WI38 (cell line): Measurements from ENCODE around the gene GRAMD2A.
A peak's percentile ranks its signal among the peaks of the same experiment; 100 is the strongest.

ENCODE experiments used
- H3K4me3 ChIP-seq: 2 replicates; pipeline ENCODE4 v1.5.1; 2011; ENCODE audit warnings: low read depth, mild to moderate bottlenecking, control low read depth, low read length
- TF ChIP-seq, protein P1 (sequence below): IDR thresholded peaks from 2 replicates; pipeline ENCODE4 v1.5.1; 2012; ENCODE audit warnings: low read depth, mild to moderate bottlenecking, control low read depth, low read length

The GRAMD2A gene

DNA sequence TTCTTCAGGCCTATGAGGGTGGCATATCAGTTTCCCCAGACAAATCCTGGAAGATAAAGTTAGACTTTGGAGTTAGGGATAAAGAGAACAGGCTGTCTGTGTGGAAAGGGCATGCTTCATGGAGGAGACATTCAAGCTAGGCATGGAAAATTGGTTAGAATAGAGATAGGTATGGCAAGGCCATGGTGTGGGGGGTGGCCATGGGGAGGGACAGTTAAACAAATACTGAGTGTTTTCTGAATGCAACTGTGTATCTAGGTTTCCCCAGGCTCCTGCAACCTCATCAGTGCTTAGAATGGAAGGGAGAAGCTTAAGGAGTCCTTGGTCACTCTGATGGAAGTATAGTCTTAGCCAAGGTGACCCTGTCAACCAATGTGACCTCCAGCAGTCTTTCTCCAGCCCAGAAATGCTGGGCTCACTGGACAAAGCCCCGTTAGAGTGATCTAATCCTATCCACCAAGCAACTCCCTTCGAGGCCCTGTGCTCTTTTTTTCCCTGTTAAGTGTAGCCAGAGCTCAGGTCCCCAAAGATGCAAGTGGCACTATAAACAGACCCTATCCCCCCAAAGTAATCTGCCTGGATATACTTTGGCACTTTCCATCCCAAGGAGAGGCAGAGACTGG lies 38.9 kb upstream of the GRAMD2A start:
- peak overlapping the region; percentile 64 for H3K4me3 ChIP-seq
- TF ChIP-seq, protein P1, sequence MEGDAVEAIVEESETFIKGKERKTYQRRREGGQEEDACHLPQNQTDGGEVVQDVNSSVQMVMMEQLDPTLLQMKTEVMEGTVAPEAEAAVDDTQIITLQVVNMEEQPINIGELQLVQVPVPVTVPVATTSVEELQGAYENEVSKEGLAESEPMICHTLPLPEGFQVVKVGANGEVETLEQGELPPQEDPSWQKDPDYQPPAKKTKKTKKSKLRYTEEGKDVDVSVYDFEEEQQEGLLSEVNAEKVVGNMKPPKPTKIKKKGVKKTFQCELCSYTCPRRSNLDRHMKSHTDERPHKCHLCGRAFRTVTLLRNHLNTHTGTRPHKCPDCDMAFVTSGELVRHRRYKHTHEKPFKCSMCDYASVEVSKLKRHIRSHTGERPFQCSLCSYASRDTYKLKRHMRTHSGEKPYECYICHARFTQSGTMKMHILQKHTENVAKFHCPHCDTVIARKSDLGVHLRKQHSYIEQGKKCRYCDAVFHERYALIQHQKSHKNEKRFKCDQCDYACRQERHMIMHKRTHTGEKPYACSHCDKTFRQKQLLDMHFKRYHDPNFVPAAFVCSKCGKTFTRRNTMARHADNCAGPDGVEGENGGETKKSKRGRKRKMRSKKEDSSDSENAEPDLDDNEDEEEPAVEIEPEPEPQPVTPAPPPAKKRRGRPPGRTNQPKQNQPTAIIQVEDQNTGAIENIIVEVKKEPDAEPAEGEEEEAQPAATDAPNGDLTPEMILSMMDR: no peak

DNA sequence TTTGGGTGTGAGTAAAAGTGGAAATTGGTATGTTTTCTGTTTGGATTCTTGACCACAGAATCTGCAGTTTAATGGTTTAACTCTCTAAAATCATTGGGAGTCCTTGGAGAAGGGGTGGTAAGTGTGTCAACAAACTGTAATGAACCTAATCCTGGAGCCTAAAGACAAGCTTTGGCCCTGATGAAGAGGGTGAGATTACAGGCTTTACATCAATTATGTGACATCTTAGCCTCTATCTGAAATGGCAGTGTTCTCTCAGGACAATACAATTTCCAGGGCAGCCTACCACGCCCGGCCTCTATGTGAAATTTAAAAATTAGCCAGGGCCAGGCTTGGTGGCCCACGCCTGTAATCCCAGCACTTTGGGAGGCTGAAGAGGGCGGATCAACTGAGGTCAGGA lies 37.7 kb upstream of the GRAMD2A start:
- H3K4me3 ChIP-seq: no peak overlapping the region
- TF ChIP-seq, protein P1: no peak

DNA sequence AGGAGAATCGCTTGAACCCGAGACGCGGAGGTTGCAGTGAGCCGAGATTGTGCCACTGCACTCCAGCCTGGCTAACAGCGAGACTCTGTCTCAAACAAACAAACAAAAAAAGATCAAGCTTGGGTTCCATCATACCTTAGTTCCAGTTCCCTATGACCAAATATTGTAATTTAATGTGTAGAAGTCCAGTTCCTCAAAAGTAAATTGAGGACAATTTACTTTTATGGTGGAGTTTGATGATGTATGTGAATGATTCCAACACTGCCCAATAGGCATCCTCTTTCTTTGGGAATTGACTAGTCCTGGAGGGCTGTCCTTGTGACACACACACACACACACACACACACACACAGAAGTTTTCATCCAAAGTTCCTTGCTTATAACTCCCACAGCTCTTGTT lies 36.2 kb upstream of the GRAMD2A start:
- TF ChIP-seq, protein P1: no peak
- H3K4me3 ChIP-seq: no peak overlapping the region

DNA sequence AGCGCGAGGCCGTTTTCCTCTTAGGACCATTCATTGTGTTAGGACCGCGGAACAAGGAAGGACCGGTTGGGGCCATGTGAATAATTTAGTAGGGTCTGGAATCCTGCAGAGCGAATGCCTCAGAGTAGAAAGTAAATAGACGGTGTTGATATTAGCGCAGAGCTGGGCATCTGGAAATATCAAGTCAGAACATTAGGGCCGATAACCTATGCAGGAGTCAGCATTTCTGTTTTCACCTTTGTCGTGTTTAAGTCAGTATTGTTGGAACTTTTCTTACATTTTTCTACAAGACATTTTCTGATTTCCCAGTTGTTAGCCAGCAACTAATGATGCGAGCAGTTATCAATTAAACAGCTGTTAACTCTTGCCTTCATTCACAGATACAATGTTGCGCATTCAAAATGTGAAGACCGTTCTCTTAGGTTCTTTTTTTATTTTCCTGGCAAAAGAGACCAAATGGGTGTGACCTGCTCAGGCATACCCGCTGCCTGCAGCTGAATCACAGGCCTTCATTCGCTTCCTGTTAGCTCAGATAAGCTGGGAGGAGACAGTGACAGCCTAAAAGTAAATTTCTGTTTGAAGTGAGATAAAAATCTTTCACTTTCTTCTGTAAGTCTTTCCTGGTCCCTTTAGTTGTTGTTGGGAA lies 34.4 kb upstream of the GRAMD2A start:
- H3K4me3 ChIP-seq: peak overlapping the region; percentile 95
- TF ChIP-seq, protein P1: no peak

DNA sequence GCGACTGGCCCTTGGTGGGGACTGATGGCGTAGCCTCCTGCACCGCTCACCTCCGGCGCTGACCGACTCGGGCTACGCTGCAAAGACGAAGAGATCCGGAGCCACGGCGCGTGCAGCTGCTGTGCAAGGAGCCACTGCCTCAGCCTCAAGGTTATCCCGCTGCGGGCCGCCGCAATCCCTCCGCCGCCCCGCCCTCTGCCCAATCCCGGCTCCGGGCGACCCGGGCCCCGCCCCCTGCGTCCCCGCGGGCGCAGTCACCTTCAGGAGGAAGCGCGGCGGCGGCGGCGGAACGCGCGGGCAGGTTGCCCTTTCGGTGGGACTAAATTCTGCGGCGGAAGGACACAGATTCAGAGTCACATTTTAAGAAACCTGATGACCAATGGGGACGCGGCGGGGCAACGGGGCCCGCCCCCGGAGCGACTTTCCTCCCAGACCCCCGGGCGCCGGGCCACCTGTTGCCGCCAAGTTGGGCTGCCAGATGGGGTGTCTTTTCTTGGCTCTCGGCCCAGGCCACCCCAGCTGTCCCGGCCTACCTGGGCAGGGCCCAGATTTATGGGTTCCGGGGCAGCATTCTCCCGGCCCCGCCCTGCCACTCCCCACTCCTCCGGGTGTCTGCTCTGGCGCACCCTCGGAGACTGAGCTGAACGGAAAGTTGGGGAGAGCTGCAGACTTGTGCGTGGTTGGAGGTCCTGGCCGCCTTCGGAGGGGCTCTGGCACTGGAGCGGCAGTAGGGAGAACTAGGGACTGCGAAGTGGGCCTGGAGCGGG lies 33.7 kb upstream of the GRAMD2A start, which contains the start of gene PKM:
TSS of gene PKM (minus strand) at position 125 of the 767 bp plus-strand sequence. CDS start 12,093 bp downstream, outside the sequence.
- TF ChIP-seq, protein P1: no peak

DNA sequence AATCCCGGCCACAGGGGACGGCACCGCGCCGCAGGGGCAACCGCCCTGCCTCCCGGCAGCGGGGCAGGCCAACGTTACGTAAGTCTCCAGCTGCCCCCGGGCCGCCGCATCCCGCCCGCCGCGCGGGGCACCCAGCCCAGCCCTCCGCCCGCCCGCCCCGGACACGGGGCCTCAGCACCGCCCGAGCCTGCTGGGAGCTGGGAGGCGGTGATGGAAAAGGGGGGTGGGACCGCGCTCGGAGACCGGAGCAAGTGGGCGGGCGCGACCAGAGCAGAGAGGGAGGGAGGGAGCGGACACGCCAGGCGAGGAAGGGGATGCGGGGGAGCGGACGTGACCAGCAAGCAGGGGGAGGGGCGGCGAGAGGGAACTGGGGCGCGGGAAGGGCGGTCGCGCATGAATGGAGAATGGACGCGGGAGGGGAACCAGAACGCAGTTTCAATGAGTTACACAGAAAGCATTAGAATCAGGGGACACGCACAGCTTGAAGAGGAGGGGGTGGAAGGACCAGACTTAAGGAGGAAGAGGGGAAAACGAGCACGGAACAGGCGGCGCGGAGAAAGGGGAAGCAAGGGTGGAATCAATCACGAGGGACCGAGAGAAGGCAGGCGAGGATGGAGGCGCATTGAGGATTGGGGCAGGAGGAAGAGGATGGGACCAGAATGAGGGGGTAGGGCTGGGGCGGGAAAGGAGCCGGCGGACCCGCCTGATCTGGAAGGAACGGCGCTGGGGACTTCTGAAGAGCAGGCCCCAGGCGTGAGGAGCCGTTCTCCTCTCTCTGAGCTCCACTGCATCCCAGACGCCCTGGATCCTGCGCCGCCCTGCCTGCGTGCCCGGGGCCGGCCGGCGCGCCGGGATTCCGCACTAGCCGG lies 32.8 kb upstream of the GRAMD2A start:
- TF ChIP-seq, protein P1: no peak

More for the DNA sequence above, 33.7 kb upstream of the GRAMD2A start, which contains the start of gene PKM:
- peak within 1 kb of the TSS; percentile 95 for H3K4me3 ChIP-seq

More for the DNA sequence above, 32.8 kb upstream of the GRAMD2A start:
- peak overlapping the region; percentile 95 for H3K4me3 ChIP-seq
